Nephron progenitor cell (in vitro differentiated cells): ENCODE data around the gene SLC28A1.
A peak's percentile ranks its signal among the peaks of the same experiment; 100 is the strongest.
"Not testable (repeated sequence)": the region's sequence is repeated elsewhere in the genome, so short reads cannot be mapped to it uniquely, and the experiment has no call there.

Experiments used
- DNase-seq: peaks from one replicate; pipeline ENCODE4 v3.0.0; 2021
- H3K27ac Mint-ChIP-seq: 2 replicates; pipeline ENCODE4 v1.8.0; 2021; ENCODE audit warnings: mild to moderate bottlenecking, moderate library complexity, mixed read lengths
- H3K27me3 Mint-ChIP-seq: 2 replicates; pipeline ENCODE4 v1.8.0; 2021; ENCODE audit warnings: mild to moderate bottlenecking, low read depth, mixed read lengths; ENCODE audit not compliant: poor library complexity
- H3K36me3 Mint-ChIP-seq: 2 replicates; pipeline ENCODE4 v1.8.0; 2021; ENCODE audit warnings: low read depth, mixed read lengths
- H3K4me1 Mint-ChIP-seq: 2 replicates; pipeline ENCODE4 v1.8.0; 2021; ENCODE audit warnings: mixed read lengths
- H3K4me3 Mint-ChIP-seq: 2 replicates; pipeline ENCODE4 v1.8.0; 2021; ENCODE audit warnings: mild to moderate bottlenecking, moderate library complexity, mixed read lengths
- H3K9me3 Mint-ChIP-seq: 2 replicates; pipeline ENCODE4 v1.8.0; 2021; ENCODE audit warnings: mild to moderate bottlenecking, moderate library complexity, mixed read lengths
- CTCF ChIP-seq: fragments of 200-600 bp; sonication (generic); IDR thresholded peaks from 2 replicates; pipeline ENCODE4 v1.5.0; 2021; ENCODE audit warnings: antibody characterized with exemption

SLC28A1 gene

DNA sequence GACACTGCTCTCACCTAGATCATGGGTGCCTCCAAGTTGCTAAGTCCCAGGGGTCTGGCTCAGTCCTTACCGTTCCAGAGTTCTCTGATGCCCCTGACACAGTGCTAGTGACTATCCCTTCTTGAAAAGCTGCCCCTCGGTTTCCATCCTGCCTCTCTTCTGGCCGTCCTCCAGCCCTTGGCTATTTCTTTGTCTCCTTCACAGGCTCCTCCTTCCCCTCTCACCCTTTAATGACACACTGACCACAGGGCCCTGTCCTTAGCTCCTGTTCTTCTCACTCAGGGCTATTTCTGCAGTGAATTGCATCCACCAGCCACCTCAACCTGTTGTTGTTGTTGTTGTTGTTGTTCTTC, 31.1 kb downstream of the SLC28A1 start:
- H3K4me3 Mint-ChIP-seq = peak overlapping the region; percentile 3
- no peaks in the 10 kb centered on the region for H3K9me3 Mint-ChIP-seq
- TF ChIP-seq CTCF = no peak
- no peaks in the 10 kb centered on the region for H3K36me3 Mint-ChIP-seq
- H3K4me1 Mint-ChIP-seq = peaks cover 28% of the 10 kb centered on the region
- peaks cover 5% of the 10 kb centered on the region for H3K27me3 Mint-ChIP-seq
- no peak overlapping the region for H3K27ac Mint-ChIP-seq
- DNase-seq = no peak

- Mint-ChIP-seq H3K9me3 (no peaks in the 10 kb centered on the region), H3K27ac (no peak overlapping the region), H3K36me3 (no peaks in the 10 kb centered on the region), H3K4me3 (no peak overlapping the region), H3K27me3 (peaks cover 5% of the 10 kb centered on the region), H3K4me1 (peaks cover 41% of the 10 kb centered on the region)
- TF ChIP-seq CTCF = no peak
- no peak for DNase-seq
Observed at GRCh38 chr15:84917452-84917851, 33.0 kb downstream of the SLC28A1 start.

DNA sequence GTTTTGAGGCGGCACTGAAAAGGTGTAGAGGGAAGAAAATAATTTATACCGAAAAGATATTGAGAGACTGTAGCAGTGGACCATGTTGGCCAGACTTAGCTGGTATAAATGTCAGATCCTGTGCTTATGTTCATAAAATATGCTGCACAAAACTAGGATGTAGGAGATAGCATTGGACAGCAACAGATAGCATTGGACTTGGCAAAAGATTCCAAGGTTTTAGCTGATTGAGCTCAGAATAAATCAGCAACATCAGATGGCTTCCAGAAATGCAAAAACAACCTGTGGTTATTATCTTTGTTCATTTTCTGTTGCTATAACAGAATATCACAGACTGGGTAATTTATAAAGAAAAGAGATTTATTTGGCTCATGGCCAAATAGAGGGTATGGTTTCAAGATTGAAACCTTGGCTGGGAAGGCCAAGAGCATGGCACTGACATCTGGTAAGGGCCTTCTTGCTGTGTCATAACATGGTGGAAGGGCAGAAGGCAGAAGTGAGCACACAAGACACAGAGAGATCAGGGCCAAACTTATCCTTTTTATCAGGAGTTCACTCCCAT, 34.7 kb downstream of the SLC28A1 start:
- no peaks in the 10 kb centered on the region for H3K9me3 Mint-ChIP-seq
- H3K27me3 Mint-ChIP-seq = no peaks in the 10 kb centered on the region
- no peak for DNase-seq
- H3K27ac Mint-ChIP-seq = no peak overlapping the region
- H3K36me3 Mint-ChIP-seq = no peaks in the 10 kb centered on the region
- peaks cover 51% of the 10 kb centered on the region for H3K4me1 Mint-ChIP-seq
- no peak overlapping the region for H3K4me3 Mint-ChIP-seq
- TF ChIP-seq CTCF = no peak

DNA sequence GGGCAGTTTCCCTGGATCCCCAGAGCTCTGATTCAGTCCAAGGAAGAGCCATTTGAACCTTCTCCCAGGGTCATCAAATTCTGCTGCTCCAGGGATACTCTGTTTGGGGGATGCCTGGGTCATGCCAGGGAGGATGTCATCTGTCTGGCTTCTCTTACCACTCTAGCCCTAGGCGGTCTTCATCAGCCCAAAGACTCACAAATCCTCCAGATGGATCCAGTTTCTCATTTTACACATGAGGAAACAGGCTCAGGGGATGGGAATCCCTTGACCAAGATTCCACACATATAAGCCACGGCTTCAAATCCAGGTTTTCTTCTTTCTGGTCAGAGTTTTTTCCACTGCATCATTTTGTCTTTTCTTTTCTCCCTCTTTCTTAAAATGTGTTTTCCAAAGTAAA, 36.7 kb downstream of the SLC28A1 start:
- no peak for DNase-seq
- no peak overlapping the region for H3K4me3 Mint-ChIP-seq

DNA sequence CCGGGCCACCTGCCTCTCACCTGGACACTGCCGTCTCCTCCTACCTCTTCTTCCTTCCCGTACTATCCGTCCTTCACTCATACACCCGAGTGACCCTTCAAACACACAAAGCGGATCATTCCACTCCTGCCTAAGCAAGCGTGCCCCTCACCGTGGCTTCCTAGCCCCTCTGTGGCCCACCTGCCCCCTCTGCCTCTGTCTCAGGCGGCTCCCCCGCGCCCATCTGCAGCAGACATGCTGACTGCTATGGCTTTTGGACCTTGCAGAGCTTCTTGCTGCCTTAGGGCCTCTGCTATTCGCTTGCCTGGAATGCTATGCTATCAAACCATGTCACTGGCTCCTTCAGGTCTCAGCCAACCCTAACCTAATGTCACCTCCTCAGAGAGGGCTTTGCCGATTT, 38.1 kb downstream of the SLC28A1 start:
- Mint-ChIP-seq H3K27ac (peak overlapping the region; percentile 3), H3K36me3 (no peaks in the 10 kb centered on the region), H3K27me3 (no peaks in the 10 kb centered on the region), H3K4me3 (no peak overlapping the region), H3K4me1 (peaks cover 47% of the 10 kb centered on the region), H3K9me3 (no peaks in the 10 kb centered on the region)
- no peak for DNase-seq
- no peak for TF ChIP-seq CTCF

More for the DNA sequence above, 36.7 kb downstream of the SLC28A1 start:
- peaks cover 40% of the 10 kb centered on the region for H3K4me1 Mint-ChIP-seq
- H3K9me3 Mint-ChIP-seq = no peaks in the 10 kb centered on the region
- no peak for TF ChIP-seq CTCF
- H3K36me3 Mint-ChIP-seq = no peaks in the 10 kb centered on the region
- no peaks in the 10 kb centered on the region for H3K27me3 Mint-ChIP-seq
- H3K27ac Mint-ChIP-seq = peak overlapping the region; percentile 94

DNA sequence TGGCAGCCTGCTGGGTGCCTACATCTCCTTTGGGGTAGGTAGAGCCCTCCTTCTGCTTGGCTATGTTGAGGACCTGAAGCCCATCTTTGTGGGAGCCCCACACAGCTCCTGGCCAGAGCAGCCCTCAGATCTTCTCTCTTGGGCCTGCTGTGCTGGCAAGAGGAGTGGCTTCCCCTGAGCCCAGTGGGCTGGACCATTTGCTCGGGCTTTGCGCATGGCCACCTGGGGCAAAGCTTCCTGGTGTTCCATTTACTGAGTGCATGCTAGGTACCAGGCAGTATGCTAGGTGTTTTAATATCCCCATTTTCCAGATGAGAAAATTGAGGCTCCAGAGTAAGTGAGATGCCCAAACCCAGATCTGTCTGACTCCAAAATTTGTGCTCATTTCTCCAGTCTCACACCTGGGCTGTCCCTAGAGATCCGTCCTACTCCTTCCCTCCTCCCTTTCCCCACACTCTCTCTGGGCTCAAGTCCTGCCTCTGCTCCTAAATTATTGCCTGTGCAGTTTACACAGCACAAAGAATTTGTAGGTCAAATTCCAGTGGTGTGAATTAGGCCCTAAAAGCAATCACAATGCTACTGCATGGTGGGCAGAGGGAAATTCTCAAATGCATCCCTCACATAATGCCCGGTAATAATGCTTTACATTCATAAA, 39.7 kb downstream of the SLC28A1 start:
- Mint-ChIP-seq H3K27me3 (no peaks in the 10 kb centered on the region), H3K4me1 (peaks cover 56% of the 10 kb centered on the region), H3K36me3 (no peaks in the 10 kb centered on the region), H3K9me3 (no peaks in the 10 kb centered on the region), H3K4me3 (no peak overlapping the region), H3K27ac (no peak overlapping the region)
- TF ChIP-seq CTCF = no peak
- DNase-seq = no peak

DNA sequence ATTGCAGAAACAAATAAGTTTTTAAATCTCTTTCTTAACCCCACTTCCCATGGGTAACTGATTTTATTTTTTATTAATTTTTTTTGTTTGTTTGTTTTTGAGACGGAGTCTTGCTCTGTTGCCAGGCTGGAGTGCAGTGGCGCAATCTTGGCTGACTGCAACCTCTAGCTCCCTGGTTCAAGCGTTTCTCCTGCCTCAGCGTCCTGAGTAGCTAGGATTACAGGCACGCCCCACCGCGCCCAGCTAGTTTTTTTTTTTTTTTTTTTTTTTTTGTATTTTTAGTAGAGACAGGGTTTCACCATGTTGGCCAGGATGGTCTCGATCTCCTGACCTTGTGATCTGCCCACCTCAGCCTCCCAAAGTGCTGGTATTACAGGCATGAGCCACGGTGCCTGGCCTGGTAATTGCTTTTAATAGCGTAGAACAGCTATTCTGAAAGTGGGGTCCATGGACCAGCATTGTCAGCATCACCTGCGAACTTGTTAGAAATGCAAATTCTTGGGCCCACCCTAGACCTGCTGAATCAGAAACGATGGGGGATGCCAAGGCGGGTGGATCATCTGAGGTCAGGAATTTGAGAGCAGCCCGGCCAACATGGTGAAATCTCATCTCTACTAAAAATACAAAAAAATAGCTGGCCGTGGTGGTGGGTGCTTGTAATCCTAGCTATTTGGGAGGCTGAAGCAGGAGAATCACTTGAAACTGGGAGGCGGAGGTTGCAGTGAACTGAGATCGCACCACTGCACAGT, 40.5 kb downstream of the SLC28A1 start:
- H3K4me3 Mint-ChIP-seq, H3K27ac Mint-ChIP-seq, H3K27me3 Mint-ChIP-seq, H3K9me3 Mint-ChIP-seq, DNase-seq, H3K36me3 Mint-ChIP-seq: not testable (repeated sequence)
- H3K4me1 Mint-ChIP-seq = peaks cover 52% of the 10 kb centered on the region
